Transverse colon (tissue), 3 donors: ENCODE data around the gene KCNJ9.

ENCODE experiments used
- CTCF ChIP-seq, 5 experiments: fragments of 200-600 bp in 3 of 5; fragments of 450-650 bp in 2 of 5; sonication (generic) in 3 of 5; IDR thresholded peaks; 1 replicate in 2 of 5; 2 replicates in 3 of 5; pipeline ENCODE4 v1.5.1; 2016 to 2017; ENCODE audit warnings: antibody characterized with exemption in 5 of 5, inconsistent platforms in 3 of 5, mild to moderate bottlenecking in 2 of 5, moderate library complexity in 1 of 5
- POLR2A ChIP-seq: fragments of 450-650 bp; IDR thresholded peaks from one replicate; pipeline ENCODE4 v1.6.1; 2016; ENCODE audit warnings: antibody characterized with exemption, mild to moderate bottlenecking, moderate library complexity

DNA sequence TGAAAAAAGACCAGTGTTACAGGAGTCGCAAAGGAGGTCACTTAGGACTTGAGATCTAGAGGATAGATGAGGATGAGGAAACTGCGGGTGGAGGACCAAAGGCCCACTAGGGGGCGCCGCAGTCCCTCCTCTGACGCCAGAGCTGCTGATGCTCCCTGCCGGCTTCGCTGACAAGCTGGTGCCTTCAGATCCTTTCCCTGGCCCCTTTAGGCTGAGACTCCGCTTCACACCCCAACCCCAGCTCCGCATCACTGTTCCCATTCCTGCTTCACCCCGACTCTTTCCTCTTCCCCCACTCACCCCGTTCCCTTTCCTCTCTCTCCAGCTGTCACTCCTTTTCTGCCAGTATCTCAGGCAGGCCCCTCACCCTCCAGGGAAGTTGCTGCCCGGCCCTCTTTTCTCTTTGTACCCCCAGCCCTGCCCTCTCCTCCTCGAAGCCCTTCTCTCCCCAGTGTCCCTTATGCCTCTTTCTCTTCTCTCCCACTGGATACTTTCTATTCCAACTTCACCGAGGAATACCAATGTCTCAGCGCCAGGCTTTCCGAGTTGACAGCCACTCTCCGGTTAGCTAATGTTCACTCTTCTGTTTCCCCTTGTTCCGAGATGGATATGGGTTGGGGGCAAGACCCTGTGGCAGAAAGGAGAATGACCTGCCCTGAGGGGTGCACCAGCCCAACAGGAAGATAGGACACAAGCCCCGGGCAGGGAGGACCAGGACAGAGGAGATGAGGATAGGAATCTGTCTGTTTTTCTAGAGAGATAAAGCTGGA, 4.5 kb downstream of the KCNJ9 start:
- TF ChIP-seq CTCF (IDR thresholded peaks at IDR 0.05): peak; percentile 78 to 90 (median 87)
- TF ChIP-seq POLR2A: no peak
